ENCODE data around the gene GAB2. TPM values are rescaled to one million over a fixed set of nuclear protein-coding genes. Genes with fewer than 3 reads are reported as not detected.

Gene GAB2
- total RNA-seq, 1 donor from 2014 or later = 10.9 TPM

DNA sequence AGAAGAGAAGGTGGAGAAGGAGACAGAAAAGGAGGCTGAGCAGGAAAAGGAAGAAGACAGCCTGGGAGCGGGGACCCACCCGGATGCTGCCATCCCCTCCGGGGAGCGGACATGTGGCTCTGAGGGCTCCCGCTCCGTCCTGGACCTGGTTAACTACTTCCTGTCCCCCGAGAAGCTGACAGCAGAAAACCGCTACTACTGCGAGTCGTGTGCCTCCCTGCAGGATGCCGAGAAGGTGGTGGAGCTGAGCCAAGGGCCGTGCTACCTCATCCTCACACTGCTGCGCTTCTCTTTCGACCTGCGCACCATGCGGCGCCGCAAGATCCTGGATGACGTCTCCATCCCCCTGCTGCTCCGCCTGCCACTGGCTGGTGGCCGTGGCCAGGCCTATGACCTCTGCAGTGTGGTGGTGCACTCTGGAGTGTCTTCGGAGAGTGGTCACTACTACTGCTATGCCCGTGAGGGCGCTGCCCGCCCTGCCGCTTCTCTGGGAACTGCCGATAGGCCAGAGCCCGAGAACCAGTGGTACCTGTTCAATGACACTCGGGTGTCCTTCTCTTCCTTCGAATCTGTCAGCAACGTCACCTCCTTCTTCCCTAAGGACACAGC, 207.5 kb downstream of the GAB2 start:
- peaks cover 39% of the 10 kb centered on the region for H3K36me3 Mint-ChIP-seq (ENCODE audit: low read depth)
- no peaks in the 10 kb centered on the region for H3K9me3 Mint-ChIP-seq (ENCODE audit: low read depth)
- H3K4me1 Mint-ChIP-seq (ENCODE audit: low read depth) = peaks cover 9% of the 10 kb centered on the region
- no peaks in the 10 kb centered on the region for H3K27me3 Mint-ChIP-seq (ENCODE audit: low read depth)
- no peak overlapping the region for H3K27ac Mint-ChIP-seq (ENCODE audit: unreplicated experiment)
- DNase-seq (ENCODE audit: low spot score) = no peak
- H3K4me3 Mint-ChIP-seq (ENCODE audit: unreplicated experiment) = no peak overlapping the region
- TF ChIP-seq, protein P1, sequence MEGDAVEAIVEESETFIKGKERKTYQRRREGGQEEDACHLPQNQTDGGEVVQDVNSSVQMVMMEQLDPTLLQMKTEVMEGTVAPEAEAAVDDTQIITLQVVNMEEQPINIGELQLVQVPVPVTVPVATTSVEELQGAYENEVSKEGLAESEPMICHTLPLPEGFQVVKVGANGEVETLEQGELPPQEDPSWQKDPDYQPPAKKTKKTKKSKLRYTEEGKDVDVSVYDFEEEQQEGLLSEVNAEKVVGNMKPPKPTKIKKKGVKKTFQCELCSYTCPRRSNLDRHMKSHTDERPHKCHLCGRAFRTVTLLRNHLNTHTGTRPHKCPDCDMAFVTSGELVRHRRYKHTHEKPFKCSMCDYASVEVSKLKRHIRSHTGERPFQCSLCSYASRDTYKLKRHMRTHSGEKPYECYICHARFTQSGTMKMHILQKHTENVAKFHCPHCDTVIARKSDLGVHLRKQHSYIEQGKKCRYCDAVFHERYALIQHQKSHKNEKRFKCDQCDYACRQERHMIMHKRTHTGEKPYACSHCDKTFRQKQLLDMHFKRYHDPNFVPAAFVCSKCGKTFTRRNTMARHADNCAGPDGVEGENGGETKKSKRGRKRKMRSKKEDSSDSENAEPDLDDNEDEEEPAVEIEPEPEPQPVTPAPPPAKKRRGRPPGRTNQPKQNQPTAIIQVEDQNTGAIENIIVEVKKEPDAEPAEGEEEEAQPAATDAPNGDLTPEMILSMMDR (IDR thresholded peaks at IDR 0.05) = no peak

DNA sequence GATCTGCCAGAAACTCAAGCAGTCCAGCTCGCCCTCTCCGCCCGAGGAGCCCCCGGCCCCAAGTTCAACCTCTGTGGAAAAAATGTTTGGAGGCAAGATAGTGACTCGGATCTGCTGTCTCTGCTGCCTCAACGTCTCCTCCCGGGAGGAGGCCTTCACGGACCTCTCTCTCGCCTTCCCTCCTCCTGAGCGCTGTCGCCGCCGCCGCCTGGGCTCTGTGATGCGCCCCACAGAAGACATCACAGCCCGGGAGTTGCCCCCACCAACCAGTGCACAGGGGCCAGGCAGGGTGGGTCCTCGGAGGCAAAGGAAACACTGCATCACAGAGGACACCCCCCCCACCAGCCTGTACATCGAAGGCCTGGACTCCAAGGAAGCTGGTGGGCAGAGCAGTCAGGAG, 208.1 kb downstream of the GAB2 start:
- TF ChIP-seq, protein P1 (IDR thresholded peaks at IDR 0.05) = no peak
- no peak for DNase-seq (ENCODE audit: low spot score)
- Mint-ChIP-seq H3K27me3 (ENCODE audit: low read depth) (no peaks in the 10 kb centered on the region), H3K9me3 (ENCODE audit: low read depth) (no peaks in the 10 kb centered on the region), H3K4me3 (ENCODE audit: unreplicated experiment) (no peak overlapping the region), H3K27ac (ENCODE audit: unreplicated experiment) (no peak overlapping the region), H3K36me3 (ENCODE audit: low read depth) (peaks cover 37% of the 10 kb centered on the region), H3K4me1 (ENCODE audit: low read depth) (peaks cover 9% of the 10 kb centered on the region)

DNA sequence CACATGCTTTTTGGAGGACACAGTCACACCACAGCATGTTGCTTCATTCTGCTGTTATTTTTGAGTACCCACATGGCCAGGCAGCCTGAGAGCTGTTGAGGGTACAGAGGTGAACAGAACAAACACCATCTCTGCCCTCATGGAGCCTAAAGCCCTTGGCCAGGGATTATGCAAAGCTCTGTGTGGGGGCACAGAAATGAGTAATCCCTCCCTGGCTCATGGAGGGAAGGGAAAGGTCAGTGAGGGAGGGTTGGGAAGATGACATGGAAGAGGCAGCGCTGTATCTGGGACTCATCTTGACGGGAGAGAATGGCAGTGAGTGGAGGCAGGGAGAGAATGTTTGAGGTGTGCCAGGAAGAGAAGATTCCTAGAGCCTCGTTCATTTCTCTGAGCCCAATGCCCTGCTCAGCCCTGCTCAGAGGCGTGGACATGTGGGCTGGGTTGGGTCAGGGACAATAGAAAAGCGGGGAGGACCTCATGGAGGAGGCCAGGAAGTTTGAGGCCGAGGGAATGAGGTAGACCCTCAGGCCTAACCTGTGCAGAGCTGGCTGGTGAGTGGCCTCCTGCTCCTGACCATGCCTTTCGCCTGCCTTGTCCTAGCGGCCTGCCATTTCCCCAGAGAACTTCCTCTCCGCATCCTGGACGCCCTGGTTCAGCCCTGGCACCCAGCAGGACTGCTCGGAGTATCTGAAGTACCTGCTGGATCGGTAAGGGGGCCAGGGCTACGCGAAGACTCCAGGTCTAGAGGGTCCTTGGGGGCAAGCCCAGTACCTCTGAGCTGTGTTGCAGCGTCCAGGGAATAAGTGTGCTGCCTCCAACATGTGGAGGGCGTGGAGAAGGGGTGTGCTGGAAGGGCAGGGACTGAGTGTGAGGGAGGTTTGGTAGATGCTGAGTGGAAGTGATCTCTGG, 209.1 kb downstream of the GAB2 start:
- TF ChIP-seq, protein P1 (IDR thresholded peaks at IDR 0.05) = no peak
- Mint-ChIP-seq H3K27ac (ENCODE audit: unreplicated experiment) (no peak overlapping the region), H3K27me3 (ENCODE audit: low read depth) (no peaks in the 10 kb centered on the region), H3K4me1 (ENCODE audit: low read depth) (peaks cover 9% of the 10 kb centered on the region), H3K36me3 (ENCODE audit: low read depth) (peaks cover 37% of the 10 kb centered on the region), H3K9me3 (ENCODE audit: low read depth) (no peaks in the 10 kb centered on the region), H3K4me3 (ENCODE audit: unreplicated experiment) (no peak overlapping the region)
- no peak for DNase-seq (ENCODE audit: low spot score)

DNA sequence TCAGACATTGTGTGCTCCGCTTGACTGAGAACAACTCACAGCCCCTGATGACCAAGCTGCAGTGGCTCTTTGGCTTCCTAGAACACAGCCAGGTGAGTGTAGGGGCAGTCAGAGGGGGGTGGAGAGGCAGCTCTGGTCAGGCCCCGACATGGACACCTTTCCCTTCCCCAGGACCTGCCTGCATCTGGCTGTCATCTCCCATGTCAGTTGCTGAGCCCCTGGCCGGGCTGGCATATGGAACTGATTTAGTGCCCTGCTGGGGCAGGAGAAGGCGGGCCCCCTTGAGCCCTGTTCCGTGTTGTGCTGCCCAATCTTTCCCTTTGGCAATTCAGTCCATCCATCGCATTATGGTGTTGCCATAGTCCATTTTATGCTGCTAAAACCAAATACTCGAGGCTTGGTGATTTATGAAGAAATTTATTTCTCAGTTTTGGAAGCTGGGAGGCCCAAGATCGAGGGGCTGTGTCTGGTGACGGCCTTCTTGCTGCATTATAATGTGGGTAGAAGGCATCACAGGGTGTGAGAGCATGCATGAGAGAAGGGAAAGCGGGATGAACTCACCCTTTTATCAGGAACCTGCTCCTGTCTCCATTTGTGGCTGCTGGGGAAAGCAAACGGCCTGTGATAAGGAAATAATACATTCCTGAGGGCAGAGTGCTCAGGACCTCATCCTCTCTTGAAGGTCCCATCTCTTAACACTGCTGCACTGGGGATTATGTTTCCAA, 209.9 kb downstream of the GAB2 start:
- H3K27me3 Mint-ChIP-seq (ENCODE audit: low read depth) = no peaks in the 10 kb centered on the region
- DNase-seq (ENCODE audit: low spot score) = no peak
- H3K27ac Mint-ChIP-seq (ENCODE audit: unreplicated experiment) = no peak overlapping the region
- H3K9me3 Mint-ChIP-seq (ENCODE audit: low read depth) = no peaks in the 10 kb centered on the region
- H3K4me1 Mint-ChIP-seq (ENCODE audit: low read depth) = peaks cover 8% of the 10 kb centered on the region
- peaks cover 42% of the 10 kb centered on the region for H3K36me3 Mint-ChIP-seq (ENCODE audit: low read depth)
- no peak overlapping the region for H3K4me3 Mint-ChIP-seq (ENCODE audit: unreplicated experiment)
- TF ChIP-seq, protein P1 (IDR thresholded peaks at IDR 0.05) = no peak

DNA sequence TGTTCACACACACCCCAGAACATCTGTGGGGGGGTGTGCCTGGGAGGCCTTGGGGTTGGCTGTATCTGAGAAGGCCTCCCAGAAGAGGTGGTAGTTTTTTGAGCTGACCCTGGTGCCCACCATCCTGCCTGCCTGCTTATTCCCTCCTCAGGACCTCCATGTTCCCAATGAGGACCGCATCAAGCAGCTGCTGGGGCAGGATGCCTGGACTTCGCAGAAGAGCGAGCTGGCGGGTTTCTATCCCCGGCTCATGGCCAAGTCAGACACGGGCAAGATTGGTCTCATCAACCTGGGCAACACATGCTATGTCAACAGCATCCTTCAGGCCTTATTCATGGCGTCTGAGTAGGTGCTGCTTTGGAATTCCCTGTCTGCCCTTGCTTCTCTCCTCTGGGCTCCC, 211.9 kb downstream of the GAB2 start:
- H3K9me3 Mint-ChIP-seq (ENCODE audit: low read depth) = no peaks in the 10 kb centered on the region
- H3K27me3 Mint-ChIP-seq (ENCODE audit: low read depth) = no peaks in the 10 kb centered on the region
- H3K27ac Mint-ChIP-seq (ENCODE audit: unreplicated experiment) = no peak overlapping the region
- H3K4me1 Mint-ChIP-seq (ENCODE audit: low read depth) = no peaks in the 10 kb centered on the region
- no peak overlapping the region for H3K4me3 Mint-ChIP-seq (ENCODE audit: unreplicated experiment)
- peaks cover 36% of the 10 kb centered on the region for H3K36me3 Mint-ChIP-seq (ENCODE audit: low read depth)
- TF ChIP-seq, protein P1 (IDR thresholded peaks at IDR 0.05) = no peak
- no peak for DNase-seq (ENCODE audit: low spot score)

Data from chondrocyte (in vitro differentiated cells).